GM12892 (cell line): ENCODE results near the gene GIPC3.

Source experiments
- POLR2A ChIP-seq: IDR thresholded peaks from 2 replicates; pipeline ENCODE4 v1.6.1; 2011; ENCODE audit warnings: low read depth, low read length, control low read depth
- POLR2AphosphoS5 ChIP-seq: IDR thresholded peaks from 2 replicates; pipeline ENCODE4 v1.6.1; 2011; ENCODE audit warnings: low read depth, low read length, control low read depth

DNA sequence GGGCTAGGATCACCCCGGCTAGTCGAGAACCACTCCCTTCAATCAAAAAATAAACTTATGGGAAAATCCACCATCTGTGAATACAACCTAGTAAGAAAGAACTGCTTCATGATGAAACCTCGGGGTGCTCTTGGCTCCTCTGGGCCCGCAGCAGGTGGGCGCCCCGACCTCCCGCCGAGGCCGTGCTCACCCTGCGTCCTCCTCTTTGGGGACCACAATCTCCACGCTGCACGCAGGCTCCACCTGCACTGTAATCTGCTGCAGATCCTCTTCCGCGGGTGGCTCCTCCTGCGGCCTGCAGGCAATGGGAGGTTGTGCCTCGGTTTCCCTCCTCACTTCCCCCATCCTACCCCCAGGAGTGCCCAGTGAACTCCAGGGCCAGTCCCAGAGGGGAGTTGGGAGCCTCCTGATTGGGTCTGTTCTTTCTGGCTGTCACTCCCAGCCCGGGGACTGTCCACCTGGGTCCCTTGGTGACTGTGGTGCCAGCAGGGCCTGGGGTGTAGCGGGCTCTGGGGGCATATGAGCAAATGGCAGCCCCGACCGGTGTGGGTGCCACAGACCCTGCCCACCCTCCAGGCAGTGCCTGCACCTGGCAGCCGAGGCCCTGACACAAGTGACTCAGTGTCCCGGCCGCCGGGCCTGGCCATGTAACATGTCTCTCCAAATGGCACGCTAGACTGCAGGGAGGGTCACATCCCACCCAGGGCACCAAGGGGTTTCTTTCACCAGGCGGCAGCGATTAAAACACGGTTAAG is 56.4 kb downstream of the GIPC3 start:
- TF ChIP-seq POLR2A (no peak), POLR2AphosphoS5 (no peak)
